Fibroblast of mammary gland (primary cell): ENCODE data around the gene AKAP7.

Experiments
- DNase-seq: peaks from one replicate; pipeline ENCODE4 v3.0.0-alpha.2; 2010; ENCODE audit warnings: low read depth
- H3K4me3 ChIP-seq: 2 replicates; pipeline ENCODE4 v1.5.1; 2011; ENCODE audit warnings: low read depth, mild to moderate bottlenecking, low read length, moderate library complexity; ENCODE audit not compliant: control insufficient read depth
- TF ChIP-seq, protein P1 (sequence below): conservative IDR thresholded peaks from 2 replicates; pipeline ENCODE4 v1.5.1; 2011; ENCODE audit warnings: low read depth, low read length, inconsistent platforms; ENCODE audit not compliant: control insufficient read depth, insufficient read depth

AKAP7 gene

DNA sequence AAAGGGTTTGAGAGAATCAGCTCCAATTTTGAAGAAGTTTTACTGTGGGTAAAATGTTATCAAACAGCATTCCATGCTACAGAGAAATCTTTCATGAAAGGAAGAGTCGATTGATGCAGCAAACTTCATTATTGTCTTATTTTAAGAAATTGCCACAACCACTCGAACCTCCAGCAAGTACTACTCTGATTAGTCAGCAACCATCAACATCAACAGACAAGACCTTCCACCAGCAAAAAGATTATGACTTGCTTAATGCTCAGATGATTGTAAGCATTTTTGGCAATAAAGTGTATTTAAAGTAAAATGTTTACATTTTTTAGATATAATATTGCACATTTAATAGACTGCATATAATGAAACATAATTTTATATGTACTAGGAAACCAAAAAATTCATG is 87.5 kb downstream of the AKAP7 start:
- TF ChIP-seq, protein P1, sequence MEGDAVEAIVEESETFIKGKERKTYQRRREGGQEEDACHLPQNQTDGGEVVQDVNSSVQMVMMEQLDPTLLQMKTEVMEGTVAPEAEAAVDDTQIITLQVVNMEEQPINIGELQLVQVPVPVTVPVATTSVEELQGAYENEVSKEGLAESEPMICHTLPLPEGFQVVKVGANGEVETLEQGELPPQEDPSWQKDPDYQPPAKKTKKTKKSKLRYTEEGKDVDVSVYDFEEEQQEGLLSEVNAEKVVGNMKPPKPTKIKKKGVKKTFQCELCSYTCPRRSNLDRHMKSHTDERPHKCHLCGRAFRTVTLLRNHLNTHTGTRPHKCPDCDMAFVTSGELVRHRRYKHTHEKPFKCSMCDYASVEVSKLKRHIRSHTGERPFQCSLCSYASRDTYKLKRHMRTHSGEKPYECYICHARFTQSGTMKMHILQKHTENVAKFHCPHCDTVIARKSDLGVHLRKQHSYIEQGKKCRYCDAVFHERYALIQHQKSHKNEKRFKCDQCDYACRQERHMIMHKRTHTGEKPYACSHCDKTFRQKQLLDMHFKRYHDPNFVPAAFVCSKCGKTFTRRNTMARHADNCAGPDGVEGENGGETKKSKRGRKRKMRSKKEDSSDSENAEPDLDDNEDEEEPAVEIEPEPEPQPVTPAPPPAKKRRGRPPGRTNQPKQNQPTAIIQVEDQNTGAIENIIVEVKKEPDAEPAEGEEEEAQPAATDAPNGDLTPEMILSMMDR = no peak
- no peak overlapping the region for H3K4me3 ChIP-seq
- no peak for DNase-seq

GRCh38 chr6:131223416-131223815 is 88.1 kb downstream of the AKAP7 start:
- no peak for DNase-seq
- no peak overlapping the region for H3K4me3 ChIP-seq
- TF ChIP-seq, protein P1 = no peak

- peak; percentile 11 for DNase-seq
- TF ChIP-seq, protein P1 = no peak
- no peak overlapping the region for H3K4me3 ChIP-seq
Observed at GRCh38 chr6:131225127-131225526, 89.9 kb downstream of the AKAP7 start.

- no peak for DNase-seq
- no peak overlapping the region for H3K4me3 ChIP-seq
- TF ChIP-seq, protein P1 = no peak
Observed at GRCh38 chr6:131225959-131226358, 90.7 kb downstream of the AKAP7 start.

GRCh38 chr6:131226459-131227157 is 91.3 kb downstream of the AKAP7 start:
- TF ChIP-seq, protein P1 = no peak
- DNase-seq = no peak
- H3K4me3 ChIP-seq = no peak overlapping the region

DNA sequence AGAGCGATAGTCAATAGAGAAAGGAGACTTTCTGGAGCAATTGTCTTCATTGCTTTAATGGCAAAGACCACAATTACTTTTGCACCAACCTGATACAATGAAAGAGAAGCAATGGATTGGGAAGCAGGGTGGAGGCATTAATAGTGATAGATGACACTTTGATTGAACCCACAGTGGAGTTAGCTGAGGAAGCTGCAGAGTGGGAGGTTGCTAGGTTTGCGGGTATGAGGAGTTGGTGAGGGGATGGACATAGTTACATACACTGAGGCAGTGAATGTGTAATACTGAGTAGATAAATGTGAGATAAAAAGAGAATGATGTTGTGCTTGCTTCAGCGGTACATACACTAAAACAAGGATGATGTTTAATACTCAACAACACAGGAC is 91.9 kb downstream of the AKAP7 start:
- no peak for DNase-seq
- H3K4me3 ChIP-seq = no peak overlapping the region
- TF ChIP-seq, protein P1 = no peak
